ENCODE measurements around the gene TAF11L4.
"Not testable (repeated sequence)": the region's sequence is repeated elsewhere in the genome, so short reads cannot be mapped to it uniquely, and the experiment has no call there.

The TAF11L4 gene

DNA sequence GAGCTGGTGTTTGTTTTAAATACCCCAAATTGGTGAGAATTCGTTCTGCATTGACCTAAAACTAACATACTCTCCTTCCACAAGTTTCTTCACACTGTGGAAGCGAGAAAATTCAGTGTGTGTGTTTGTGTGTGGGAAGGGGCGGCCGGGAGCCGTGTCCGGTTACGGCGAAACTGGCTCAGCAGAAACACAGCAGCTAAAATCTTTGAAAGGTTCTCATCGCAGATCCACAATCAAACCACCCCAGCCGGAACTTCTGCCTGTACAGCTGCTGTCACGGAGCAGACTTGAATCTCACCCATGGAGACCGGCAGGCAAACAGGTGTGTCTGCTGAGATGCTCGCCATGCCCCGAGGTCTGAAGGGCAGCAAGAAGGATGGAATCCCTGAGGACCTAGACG lies at the start of gene TAF11L4:
Gene TAF11L4, plus strand, starts transcription at position 301 of the 400 bp plus-strand sequence.
- DNase-seq (ENCODE audit: low read depth) = not testable (repeated sequence)

GRCh38 chr5:17475064-17475463 lies 46.5 kb upstream of the TAF11L4 start:
- not testable (repeated sequence) for DNase-seq (ENCODE audit: low read depth)

DNA sequence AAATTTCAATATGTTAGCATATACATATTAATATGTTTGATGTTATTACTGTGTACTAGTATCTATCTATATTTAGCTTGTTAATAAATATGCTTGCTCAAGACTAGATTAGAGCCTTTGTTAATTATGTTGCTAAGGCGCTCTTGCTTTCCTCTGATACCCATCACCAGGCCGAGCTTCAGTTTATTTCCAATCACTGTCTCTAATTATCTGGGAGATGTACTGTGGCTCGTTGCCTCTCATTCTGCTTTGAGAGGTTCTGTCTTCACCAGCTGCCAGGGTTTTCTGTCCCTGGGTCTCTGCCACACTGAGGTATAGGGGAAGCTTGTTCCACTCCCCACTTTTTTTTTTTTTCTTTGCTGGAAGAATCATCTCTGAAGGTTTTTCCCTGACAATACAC lies 44.6 kb upstream of the TAF11L4 start:
- no peak for DNase-seq (ENCODE audit: low read depth)

DNA sequence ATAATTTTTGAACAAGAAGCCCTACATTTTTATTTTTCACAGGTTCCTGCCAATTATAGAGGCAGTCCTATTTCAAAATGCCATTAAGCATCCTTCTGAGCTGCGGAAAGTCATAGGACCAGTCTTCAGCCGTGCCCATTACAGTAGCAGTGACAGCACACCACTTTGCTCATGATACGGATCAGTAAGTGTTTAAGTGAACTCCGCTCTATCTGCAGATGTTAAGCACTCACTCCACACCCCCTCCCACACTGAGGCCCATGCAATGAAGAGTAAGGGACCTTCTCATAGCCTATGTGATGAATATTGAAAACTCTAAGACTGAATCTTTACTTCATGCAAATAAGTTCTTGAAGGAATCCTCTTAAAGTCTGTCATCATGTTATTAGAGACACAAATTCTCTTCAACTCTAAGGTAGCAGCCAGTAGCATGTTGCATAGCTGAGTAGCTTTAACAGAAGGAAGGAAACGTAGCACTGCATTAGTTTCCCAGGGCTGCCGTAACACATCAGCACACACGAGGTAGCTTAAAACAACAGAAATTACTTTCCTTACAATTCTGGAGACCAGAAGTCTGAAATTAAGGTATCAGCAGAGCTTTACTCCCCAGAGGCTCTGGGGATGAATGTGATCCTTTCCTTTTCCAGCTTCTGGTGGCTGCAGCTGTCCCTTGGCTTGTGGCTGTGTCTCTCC lies 43.9 kb upstream of the TAF11L4 start:
- no peak for DNase-seq (ENCODE audit: low read depth)

DNA sequence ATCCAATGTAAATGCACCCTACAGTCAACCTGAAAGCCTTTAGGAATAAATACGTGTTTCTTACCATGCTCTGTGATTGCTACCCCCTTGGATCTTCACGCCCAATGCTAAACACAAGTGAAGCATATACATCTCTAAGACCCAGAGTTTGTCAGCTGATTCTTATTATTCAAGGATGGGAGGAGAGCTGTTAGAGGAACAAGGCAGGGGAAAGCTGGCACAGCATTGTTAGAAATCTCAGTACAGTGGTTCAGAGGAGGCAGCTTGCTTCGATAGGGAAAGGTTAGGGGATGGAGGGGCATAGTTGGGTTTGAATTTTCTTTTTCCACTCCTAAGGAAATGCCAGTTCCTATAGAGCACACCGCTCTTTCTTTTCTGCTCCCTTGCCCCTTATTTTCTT lies 40.2 kb upstream of the TAF11L4 start:
- no peak for DNase-seq (ENCODE audit: low read depth)

GRCh38 chr5:17482790-17483189 lies 38.8 kb upstream of the TAF11L4 start:
- no peak for DNase-seq (ENCODE audit: low read depth)

GRCh38 chr5:17486464-17487173 lies 35.0 kb upstream of the TAF11L4 start:
- not testable (repeated sequence) for DNase-seq (ENCODE audit: low read depth)

DNA sequence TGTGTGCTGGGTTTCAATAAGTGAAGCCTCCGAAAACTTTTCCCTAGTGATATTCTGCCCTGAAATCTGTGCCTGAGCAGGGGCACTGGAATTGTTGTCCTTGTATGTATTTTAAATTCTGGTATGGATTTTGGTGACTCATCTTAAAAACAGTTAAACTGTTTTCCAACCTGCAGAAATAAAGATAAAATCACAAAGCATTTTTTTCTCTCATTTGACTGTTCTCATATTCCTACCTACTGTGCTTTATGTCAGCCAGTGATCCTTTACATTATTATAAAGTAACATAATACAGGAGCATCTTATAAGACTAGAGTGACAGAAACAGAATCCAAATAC lies 34.5 kb upstream of the TAF11L4 start:
- no peak for DNase-seq (ENCODE audit: low read depth)

DNA sequence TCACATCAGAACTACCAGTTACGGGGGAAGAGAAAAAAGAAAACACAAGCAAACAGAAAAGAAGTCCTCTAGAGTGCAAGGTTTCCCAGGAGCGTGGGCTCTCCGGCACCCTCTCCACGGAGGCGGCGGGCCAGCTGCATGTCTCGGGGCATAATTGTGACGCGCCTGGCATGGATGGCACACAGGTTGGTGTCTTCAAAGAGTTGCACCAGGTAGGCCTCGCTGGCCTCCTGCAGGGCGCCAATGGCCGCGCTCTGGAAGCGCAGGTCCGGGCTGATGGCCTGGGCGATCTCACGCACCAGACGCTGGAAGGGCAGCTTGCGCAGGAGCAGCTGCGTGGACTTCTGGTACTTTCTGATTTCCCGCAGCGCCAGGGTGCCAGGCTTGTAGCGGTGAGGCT lies 30.3 kb upstream of the TAF11L4 start:
- DNase-seq (ENCODE audit: low read depth) = not testable (repeated sequence)

- no peak for DNase-seq (ENCODE audit: low read depth)
These were observed 28.8 kb upstream of the TAF11L4 start for GRCh38 chr5:17492770-17493169.

GRCh38 chr5:17497446-17497845 lies 24.2 kb upstream of the TAF11L4 start:
- DNase-seq (ENCODE audit: low read depth) = no peak

GRCh38 chr5:17497931-17498330 lies 23.7 kb upstream of the TAF11L4 start, which contains the start of gene TAF11L2:
TAF11L2 (plus strand) TSS chr5:17498231.
- not testable (repeated sequence) for DNase-seq (ENCODE audit: low read depth)

DNA sequence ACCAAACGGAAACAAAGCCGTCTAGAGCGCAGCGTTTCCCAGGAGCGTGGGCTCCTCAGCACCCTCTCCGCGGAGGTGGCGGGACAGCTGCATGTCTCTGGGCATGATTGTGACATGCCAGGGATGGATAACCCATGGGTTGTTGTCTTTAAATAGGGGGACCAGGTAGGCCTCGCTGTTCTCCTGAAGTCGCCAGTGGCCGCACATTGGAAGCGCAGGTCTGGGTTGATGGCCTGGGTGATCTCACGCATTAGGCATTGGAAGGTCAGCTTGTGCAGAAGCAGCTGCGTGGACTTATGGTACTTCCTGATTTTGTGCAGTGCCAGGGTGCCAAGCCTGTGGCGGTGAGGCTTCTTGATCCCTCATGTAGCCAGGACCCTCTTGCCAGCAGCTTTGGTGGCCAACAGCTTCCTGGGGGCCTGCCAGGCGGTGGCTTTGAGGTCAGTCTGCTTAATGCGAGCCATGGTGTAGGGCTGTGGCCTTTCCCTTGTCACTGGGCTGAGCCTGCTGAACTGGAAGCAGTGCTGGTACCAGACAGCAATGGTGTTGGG lies 9.8 kb upstream of the TAF11L4 start:
- DNase-seq (ENCODE audit: low read depth) = no peak

DNA sequence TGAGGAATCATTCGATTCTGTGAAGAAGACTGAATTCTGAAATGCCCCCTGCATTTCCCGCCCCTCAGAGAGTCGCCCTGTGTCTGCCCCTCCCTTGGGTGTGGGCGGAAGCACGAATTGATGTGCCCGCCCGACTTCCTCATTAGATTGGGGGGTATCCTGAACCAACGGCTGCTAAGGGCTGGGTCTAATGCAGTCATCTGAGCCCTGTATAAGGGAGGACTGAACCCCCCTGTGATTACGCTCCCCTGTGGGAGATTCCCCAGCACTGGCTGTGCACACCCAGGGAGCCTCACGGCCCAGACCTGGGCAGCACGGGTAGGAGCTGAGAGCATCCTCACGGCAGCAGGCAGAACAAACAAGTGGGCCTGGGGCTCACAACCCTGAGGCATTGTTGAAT lies 4.1 kb upstream of the TAF11L4 start:
- DNase-seq (ENCODE audit: low read depth) = not testable (repeated sequence)

DNA sequence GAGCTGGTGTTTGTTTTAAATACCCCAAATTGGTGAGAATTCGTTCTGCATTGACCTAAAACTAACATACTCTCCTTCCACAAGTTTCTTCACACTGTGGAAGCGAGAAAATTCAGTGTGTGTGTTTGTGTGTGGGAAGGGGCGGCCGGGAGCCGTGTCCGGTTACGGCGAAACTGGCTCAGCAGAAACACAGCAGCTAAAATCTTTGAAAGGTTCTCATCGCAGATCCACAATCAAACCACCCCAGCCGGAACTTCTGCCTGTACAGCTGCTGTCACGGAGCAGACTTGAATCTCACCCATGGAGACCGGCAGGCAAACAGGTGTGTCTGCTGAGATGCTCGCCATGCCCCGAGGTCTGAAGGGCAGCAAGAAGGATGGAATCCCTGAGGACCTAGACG lies 3.5 kb upstream of the TAF11L4 start, which contains the start of gene TAF11L3:
Gene TAF11L3, plus strand, starts transcription at position 301 of the 400 bp plus-strand sequence.
- DNase-seq (ENCODE audit: low read depth) = not testable (repeated sequence)

- not testable (repeated sequence) for DNase-seq (ENCODE audit: low read depth)
These were observed 2.1 kb upstream of the TAF11L4 start for GRCh38 chr5:17519508-17519907.

- DNase-seq (ENCODE audit: low read depth) = not testable (repeated sequence)
These were observed 3.3 kb downstream of the TAF11L4 start, which contains the start of gene TAF11L5 for GRCh38 chr5:17524935-17525334. TAF11L5 (plus strand) TSS chr5:17525235.

DNA sequence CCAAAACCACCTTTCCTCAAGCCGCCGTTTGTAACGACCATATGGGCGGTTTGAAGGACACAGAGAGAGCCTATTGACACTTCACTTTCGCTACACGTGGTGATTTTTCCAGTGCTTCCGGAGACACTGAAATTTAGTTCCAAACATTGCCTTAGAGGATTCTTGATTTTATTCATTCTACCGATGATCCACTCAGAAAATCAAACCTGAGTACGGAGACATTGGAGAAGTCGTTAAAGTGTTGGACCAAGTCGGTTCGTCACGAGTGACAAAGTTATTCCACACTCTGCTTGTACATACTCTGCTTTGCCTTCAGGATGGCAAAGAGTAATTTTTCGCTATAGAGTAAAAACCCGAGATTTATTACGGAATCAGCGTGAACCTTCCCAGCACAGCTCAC lies 4.9 kb downstream of the TAF11L4 start:
- DNase-seq (ENCODE audit: low read depth) = not testable (repeated sequence)

GRCh38 chr5:17528369-17528768 lies 6.8 kb downstream of the TAF11L4 start, which contains the start of gene TAF11L6:
TAF11L6 (plus strand) TSS chr5:17528669.
- not testable (repeated sequence) for DNase-seq (ENCODE audit: low read depth)
